ENCODE data around the gene TMEM178B. TPM values are rescaled to one million over a fixed set of nuclear protein-coding genes. Genes with fewer than 3 reads are reported as not detected.

The TMEM178B gene
- total and polyA plus RNA-seq, 2 of the 4 experiments (the other 2 are of a cell fraction) = under 0.01 to 0.05 TPM

- H3K23ac ChIP-seq (ENCODE audit: low read depth, low read length) = no peak overlapping the region
- no peak overlapping the region for H3K4me3 ChIP-seq (ENCODE audit: insufficient read depth, low read depth, low read length)
- no peak for TF ChIP-seq CTCF (conservative IDR thresholded peaks at IDR 0.05; ENCODE audit: low read depth, low read length)
- TF ChIP-seq POLR2A (IDR thresholded peaks at IDR 0.05; ENCODE audit: low read depth, low read length) = no peak
- no peak for TF ChIP-seq MAFK (IDR thresholded peaks at IDR 0.05; ENCODE audit: low read depth, low read length)
- TF ChIP-seq RFX5 (IDR thresholded peaks at IDR 0.05; ENCODE audit: low read depth, low read length) = no peak
- H3K56ac ChIP-seq (ENCODE audit: extremely low read depth, insufficient read depth, low read length) = no peak overlapping the region
- no peaks in the 10 kb centered on the region for H3K79me1 ChIP-seq (ENCODE audit: low read depth in 1 of 2, low read length in 2 of 2)
- no peaks in the 10 kb centered on the region for H4K20me1 ChIP-seq (ENCODE audit: insufficient read depth, low read length)
- intact Hi-C loops (cut with micrococcal nuclease) = no loop called here
- H4K91ac ChIP-seq (ENCODE audit: insufficient read depth, low read depth, low read length) = no peak overlapping the region
- WGBS, 2 experiments (ENCODE audit: extremely low coverage in 2 of 2, insufficient read length in 1 of 2) = 39% methylated on average over 3 of the region's 4 CpGs; no CpG with 5 or more reads in 1 of the 2 experiments
- H3K27me3 ChIP-seq (ENCODE audit: control insufficient read depth, insufficient read depth, low read length) = no peaks in the 10 kb centered on the region
- no peak overlapping the region for H4K5ac ChIP-seq (ENCODE audit: low read depth, low read length)
- DNase-seq (no peak), ATAC-seq (ENCODE audit: low read depth) (no peak)
- no TSS peak for BruUV-seq (replicated peaks)
- H2AK5ac ChIP-seq (ENCODE audit: low read depth, low read length) = no peak overlapping the region
- H3K9me3 ChIP-seq (ENCODE audit: control insufficient read depth, insufficient read depth, low read length) = peaks cover 10% of the 10 kb centered on the region; the same call in 1 of the 2 replicates
- no peaks in the 10 kb centered on the region for H3K4me1 ChIP-seq (ENCODE audit: control insufficient read depth, insufficient read depth, low read length)
- no peaks in the 10 kb centered on the region for H3K9me1 ChIP-seq (ENCODE audit: insufficient read depth, low read length)
- ChIA-PET POLR2A (ENCODE audit: unreplicated experiment) (no interaction called here), CTCF (no interaction called here)
- H2AK9ac ChIP-seq (replicated peaks; ENCODE audit: low read depth, low read length, poor library complexity) = no peak overlapping the region
- no peak overlapping the region for H3K4ac ChIP-seq (ENCODE audit: low read depth, low read length)
- H2BK120ac ChIP-seq (ENCODE audit: low read depth, low read length) = no peak overlapping the region
- H3K36me3 ChIP-seq (ENCODE audit: control insufficient read depth, insufficient read depth, low read length) = no peaks in the 10 kb centered on the region
- dilution Hi-C loops (cut with HindIII; ENCODE audit: low sequenced_read_pairs, unreplicated experiment) = no loop called here
- no peak overlapping the region for H2AFZ ChIP-seq (replicated peaks; ENCODE audit: low read length, poor library complexity)
- H2BK15ac ChIP-seq (ENCODE audit: low read depth, low read length) = no peak overlapping the region
- no peak overlapping the region for H4K8ac ChIP-seq (ENCODE audit: low read depth in 2 of 2, low read length in 2 of 2)
- H3K9ac ChIP-seq (ENCODE audit: low read depth, low read length) = no peak overlapping the region
- H3K4me2 ChIP-seq (ENCODE audit: low read depth, low read length) = no peak overlapping the region
- H2BK5ac ChIP-seq (ENCODE audit: low read depth, low read length, poor library complexity, severe bottlenecking) = no peak overlapping the region
- H3K18ac ChIP-seq (ENCODE audit: low read depth, low read length) = no peak overlapping the region
- in situ Hi-C loops (cut with MboI; ENCODE audit: low sequenced_read_pairs) = no loop called here
- no peak overlapping the region for H3K27ac ChIP-seq (ENCODE audit: insufficient read depth, low read length)
- no peak overlapping the region for H3K14ac ChIP-seq (replicated peaks; ENCODE audit: low read depth, low read length)
- no peak overlapping the region for H2BK20ac ChIP-seq (ENCODE audit: low read depth, low read length)
Measured at GRCh38 chr7:141189231-141189630, 115.4 kb downstream of the TMEM178B start.

Measured in IMR-90 (cell line).